Stomach (tissue), 9 donors: ENCODE measurements around the gene MAGI2. TPM values are rescaled to one million over a fixed set of nuclear protein-coding genes. Genes with fewer than 3 reads are reported as not detected.

Source experiments
- DNase-seq, 2 donors: peaks; one replicate each; pipeline versions ENCODE4 v3.0.0 to v3.0.0-alpha.2; 2013 to 2019
- H3K27ac ChIP-seq, 5 donors: fragments of 200-600 bp in 4 of 5; sonication (generic) in 4 of 5; one replicate each; pipeline ENCODE4 v1.5.1; 2013 to 2019; ENCODE audit warnings: mild to moderate bottlenecking in 1 of 5, moderate library complexity in 1 of 5
- H3K27me3 ChIP-seq, 3 donors: fragments of 200-600 bp; sonication (generic); one replicate each; pipeline ENCODE4 v1.5.1; 2017 to 2019; ENCODE audit warnings: mixed run types in 1 of 3
- H3K36me3 ChIP-seq, 4 donors: fragments of 200-600 bp; sonication (generic); 1 replicate in 3 of 4; 2 replicates in 1 of 4; pipeline ENCODE4 v1.5.1; 2016 to 2019
- H3K4me1 ChIP-seq, 4 donors: fragments of 200-600 bp; sonication (generic); one replicate each; pipeline ENCODE4 v1.5.1; 2016 to 2019
- H3K4me3 ChIP-seq, 4 donors: fragments of 200-600 bp; sonication (generic) in 3 of 4; one replicate each; pipeline ENCODE4 v1.5.1; 2016 to 2019; ENCODE audit warnings: mild to moderate bottlenecking in 1 of 4
- H3K9me3 ChIP-seq, 4 donors: fragments of 200-600 bp; sonication (generic); one replicate each; pipeline ENCODE4 v1.5.1; 2016 to 2019
- EP300 ChIP-seq: sonication (generic); formaldehyde crosslinking; IDR thresholded peaks from one replicate; pipeline ENCODE4 v1.6.1; 2017; ENCODE audit warnings: antibody characterized with exemption
- POLR2A ChIP-seq, 4 donors: fragments of 450-650 bp; IDR thresholded peaks; one replicate each; pipeline ENCODE4 v1.6.1; 2016; ENCODE audit warnings: antibody characterized with exemption in 4 of 4, control low read depth in 2 of 4, mild to moderate bottlenecking in 1 of 4, moderate library complexity in 1 of 4
- POLR2AphosphoS5 ChIP-seq, 3 donors: sonication (generic); formaldehyde crosslinking; IDR thresholded peaks; one replicate each; pipeline ENCODE4 v1.6.1; 2016; ENCODE audit warnings: antibody characterized with exemption in 3 of 3
- WGBS, 5 donors: extraction: QIAGEN DNeasy Blood & Tissue Kit in 3 of 5; methylation state at CpG; one replicate each; pipeline versions ENCODE4 v1.1.5 to v1.1.7; 2013 to 2018; 5-methylcytosine and 5-hydroxymethylcytosine counted together
- intact Hi-C: fragments of 100-400 bp; cut with DNase I; formaldehyde crosslinking; loops from one replicate; pipeline ENCODE4 v1.15.1; 2023; ENCODE audit warnings: low total_unique reads
- polyA plus RNA-seq, 3 donors: library from polyadenylated mRNA; stranded (reverse); fragments of 200-250 nt; gene quantifications; one replicate each; pipeline ENCODE4 v1.2.3, GENCODE V29; 2013
- total RNA-seq, 5 donors: library from RNA; depleted of rRNA; stranded (reverse); fragments of >200 nt; gene quantifications; one replicate each; pipeline versions ENCODE4 v1.1.0 to v1.2.3, GENCODE V29; 2014 to 2016
- TF ChIP-seq, protein P1 (sequence below), 7 experiments: fragments of 450-650 bp in 4 of 7; fragments of 200-600 bp in 3 of 7; sonication (generic) in 3 of 7; IDR thresholded peaks; one replicate each; pipeline ENCODE4 v1.5.1; 2016 to 2019; ENCODE audit warnings: antibody characterized with exemption in 7 of 7, control low read depth in 2 of 7, mild to moderate bottlenecking in 1 of 7
- donor health status: healthy with polysubstance abuse.
- donor health status: Bipolar disorder and iron deficiency.
- donor health status: healthy.

The MAGI2 gene
- total and polyA plus RNA-seq, 8 donors, result 0.92 to 53.9 (median 5.8) TPM

DNA sequence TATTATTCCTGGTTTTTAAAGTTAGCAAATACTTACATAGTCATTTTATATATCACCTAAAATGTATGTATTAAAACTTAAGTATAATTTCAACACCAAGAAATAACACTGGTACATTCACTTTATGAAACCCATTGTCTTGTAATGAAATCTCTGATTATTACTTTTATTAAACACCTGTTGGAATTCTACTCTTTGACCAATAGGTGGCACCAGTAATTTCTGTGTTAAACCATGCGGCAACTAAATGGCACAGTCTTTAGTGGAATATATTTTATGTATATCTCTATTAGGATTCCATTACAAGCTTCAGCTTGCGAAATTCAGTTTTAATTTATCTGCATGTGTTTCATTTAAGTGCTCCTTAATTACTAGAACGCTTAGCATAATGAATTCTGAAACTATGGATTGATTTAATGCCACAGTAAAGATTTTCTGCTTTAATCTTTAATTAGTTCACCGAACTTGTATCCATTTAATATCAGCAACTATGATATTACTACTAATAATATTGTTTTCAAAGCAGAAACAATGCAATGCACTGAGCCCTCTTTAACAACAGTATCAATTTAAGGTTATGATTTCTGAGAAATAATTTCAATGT, 181.3 kb downstream of the MAGI2 start:
- intact Hi-C loops, result no loop called here
- peak in 1 of 2 donors; percentile 53 for DNase-seq
- no peak overlapping the region for H3K4me3 ChIP-seq
- no peaks in the 10 kb centered on the region for H3K36me3 ChIP-seq
- H3K27ac ChIP-seq, result no peak overlapping the region
- H3K27me3 ChIP-seq, result no peaks in the 10 kb centered on the region
- H3K4me1 ChIP-seq, result peaks cover 0 to 6% (median 0%) of the 10 kb centered on the region in 4 donors
- H3K9me3 ChIP-seq, result no peaks in the 10 kb centered on the region
- TF ChIP-seq EP300 (no peak), POLR2A (IDR thresholded peaks at IDR 0.05) (no peak), POLR2AphosphoS5 (IDR thresholded peaks at IDR 0.05) (no peak)
- TF ChIP-seq, protein P1, sequence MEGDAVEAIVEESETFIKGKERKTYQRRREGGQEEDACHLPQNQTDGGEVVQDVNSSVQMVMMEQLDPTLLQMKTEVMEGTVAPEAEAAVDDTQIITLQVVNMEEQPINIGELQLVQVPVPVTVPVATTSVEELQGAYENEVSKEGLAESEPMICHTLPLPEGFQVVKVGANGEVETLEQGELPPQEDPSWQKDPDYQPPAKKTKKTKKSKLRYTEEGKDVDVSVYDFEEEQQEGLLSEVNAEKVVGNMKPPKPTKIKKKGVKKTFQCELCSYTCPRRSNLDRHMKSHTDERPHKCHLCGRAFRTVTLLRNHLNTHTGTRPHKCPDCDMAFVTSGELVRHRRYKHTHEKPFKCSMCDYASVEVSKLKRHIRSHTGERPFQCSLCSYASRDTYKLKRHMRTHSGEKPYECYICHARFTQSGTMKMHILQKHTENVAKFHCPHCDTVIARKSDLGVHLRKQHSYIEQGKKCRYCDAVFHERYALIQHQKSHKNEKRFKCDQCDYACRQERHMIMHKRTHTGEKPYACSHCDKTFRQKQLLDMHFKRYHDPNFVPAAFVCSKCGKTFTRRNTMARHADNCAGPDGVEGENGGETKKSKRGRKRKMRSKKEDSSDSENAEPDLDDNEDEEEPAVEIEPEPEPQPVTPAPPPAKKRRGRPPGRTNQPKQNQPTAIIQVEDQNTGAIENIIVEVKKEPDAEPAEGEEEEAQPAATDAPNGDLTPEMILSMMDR (IDR thresholded peaks at IDR 0.05), result peak in 5 of 7 experiments; percentile 18 to 59 (median 52)
- 30 to 38% (median 33%) methylated on average over 4 of the region's 4 CpGs for WGBS, 5 donors

DNA sequence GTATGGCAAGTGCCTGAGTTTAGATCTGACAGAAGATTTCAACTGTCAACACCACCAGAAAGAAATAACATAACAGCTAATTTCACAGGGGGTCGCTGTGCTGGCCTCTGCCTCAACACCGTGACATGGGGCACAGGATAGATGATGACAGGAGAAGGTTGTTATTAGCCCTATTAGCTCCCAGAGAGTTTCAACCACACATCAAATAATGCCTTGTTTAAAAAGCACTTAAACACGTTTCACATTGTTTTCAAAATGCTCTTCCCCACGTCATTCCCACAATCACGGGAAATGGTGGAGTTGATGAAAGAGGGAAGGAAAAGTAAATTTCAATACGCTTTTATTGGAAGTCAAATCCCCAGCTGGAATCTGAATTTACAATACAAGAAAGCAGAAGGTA, 184.7 kb downstream of the MAGI2 start:
- intact Hi-C loops, result no loop called here
- Histone ChIP-seq H3K4me3 (no peak overlapping the region), H3K27ac (no peak overlapping the region), H3K9me3 (no peaks in the 10 kb centered on the region), H3K27me3 (no peaks in the 10 kb centered on the region), H3K4me1 (peaks cover 0 to 6% (median 0%) of the 10 kb centered on the region in 4 donors), H3K36me3 (no peaks in the 10 kb centered on the region)
- TF ChIP-seq POLR2AphosphoS5 (IDR thresholded peaks at IDR 0.05) (no peak), POLR2A (IDR thresholded peaks at IDR 0.05) (no peak), EP300 (no peak)
- TF ChIP-seq, protein P1 (IDR thresholded peaks at IDR 0.05), result no peak
- DNase-seq, result no peak
- WGBS, 5 donors, result 22 to 39% (median 35%) methylated on average over 6 of the region's 6 CpGs

DNA sequence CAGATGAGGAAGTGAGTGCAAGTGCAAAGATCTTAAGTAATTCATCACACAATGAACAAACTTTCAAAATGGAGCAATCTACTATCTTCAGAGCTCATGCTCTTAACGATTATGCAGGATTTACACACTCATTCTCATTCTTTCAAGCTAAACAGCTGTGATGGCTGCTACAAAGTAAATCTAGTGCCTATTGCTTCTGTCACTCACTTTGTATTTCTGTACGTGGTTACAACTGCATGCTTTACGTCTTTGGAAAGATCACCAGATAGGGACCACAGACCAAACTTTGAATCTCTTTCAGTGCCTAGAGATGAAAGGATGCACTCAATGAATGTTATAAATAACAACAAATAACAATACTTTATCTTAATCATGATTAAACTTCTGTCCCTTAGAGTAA, 194.6 kb downstream of the MAGI2 start:
- Histone ChIP-seq H3K9me3 (no peaks in the 10 kb centered on the region), H3K36me3 (no peaks in the 10 kb centered on the region), H3K4me1 (no peaks in the 10 kb centered on the region), H3K27me3 (no peaks in the 10 kb centered on the region), H3K4me3 (no peak overlapping the region), H3K27ac (no peak overlapping the region)
- no peak for DNase-seq
- TF ChIP-seq POLR2A (IDR thresholded peaks at IDR 0.05) (no peak), EP300 (no peak), POLR2AphosphoS5 (IDR thresholded peaks at IDR 0.05) (no peak)
- TF ChIP-seq, protein P1 (IDR thresholded peaks at IDR 0.05), result no peak
- intact Hi-C loops, result no loop called here
- 40 to 62% (median 46%) methylated on average over 3 of the region's 3 CpGs for whole genome bisulfite sequencing, 5 donors

DNA sequence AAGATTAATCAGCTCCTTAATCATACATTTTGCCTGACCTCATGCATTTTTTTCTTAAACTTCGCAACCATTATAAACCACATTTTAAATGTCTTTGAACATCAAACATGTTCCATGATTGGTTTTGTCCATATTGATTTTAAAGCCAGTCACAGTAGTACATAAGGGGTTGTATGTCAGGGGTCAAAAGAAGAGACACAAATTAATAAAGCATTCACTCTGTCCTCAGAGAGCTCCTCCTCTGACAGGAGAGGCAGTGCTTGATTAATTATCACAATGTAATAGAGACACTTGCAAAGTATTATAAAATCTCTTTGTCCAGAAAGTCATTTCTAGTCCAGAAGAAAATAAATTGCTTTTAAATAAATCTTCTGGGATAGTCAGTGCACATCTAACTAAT, 195.5 kb downstream of the MAGI2 start:
- Histone ChIP-seq H3K36me3 (no peaks in the 10 kb centered on the region), H3K4me3 (no peak overlapping the region), H3K9me3 (no peaks in the 10 kb centered on the region), H3K27me3 (no peaks in the 10 kb centered on the region), H3K27ac (no peak overlapping the region), H3K4me1 (peaks cover 0 to 4% (median 0%) of the 10 kb centered on the region in 4 donors)
- no peak for DNase-seq
- TF ChIP-seq EP300 (no peak), POLR2AphosphoS5 (IDR thresholded peaks at IDR 0.05) (no peak), POLR2A (IDR thresholded peaks at IDR 0.05) (no peak)
- TF ChIP-seq, protein P1 (IDR thresholded peaks at IDR 0.05), result no peak
- WGBS, 5 donors, result 82 to 92% (median 90%) methylated on average over 1 of the region's 1 CpG
- intact Hi-C loops, result no loop called here
